HG02970 (cell line): ENCODE measurements around the gene TFE3.

ENCODE experiments used
- ATAC-seq: cut with Tn5 transposase; IDR thresholded peaks from one replicate; pipeline ENCODE4 v1.9.1; 2021; ENCODE audit warnings: mild to moderate bottlenecking, moderate library complexity, moderate number of reproducible peaks; ENCODE audit not compliant: unreplicated experiment, low FRiP score

TFE3 gene

GRCh38 chrX:49061490-49061889, 18.3 kb upstream of the TFE3 start:
- no peak for ATAC-seq

DNA sequence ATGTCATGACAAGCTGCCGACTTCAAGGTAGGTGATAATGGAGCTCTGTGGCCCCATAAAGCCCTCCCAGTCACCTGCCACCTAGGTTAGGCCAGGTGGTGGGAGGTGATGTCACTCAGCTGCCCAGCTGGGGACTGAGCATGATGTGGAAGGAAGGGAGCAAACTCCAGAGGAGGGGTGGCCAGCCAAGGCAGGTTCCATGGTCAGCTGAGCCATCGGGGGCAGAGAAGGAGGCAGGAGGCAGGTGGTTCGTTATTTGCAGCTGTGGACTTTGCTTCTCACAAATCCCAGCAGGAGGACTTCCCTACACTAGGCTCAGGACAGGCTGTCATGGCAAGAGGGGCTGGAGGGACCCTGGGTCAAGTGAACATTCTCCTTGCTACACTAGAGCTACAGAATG, 17.8 kb upstream of the TFE3 start:
- no peak for ATAC-seq

GRCh38 chrX:49059681-49060085, 16.5 kb upstream of the TFE3 start:
- no peak for ATAC-seq

DNA sequence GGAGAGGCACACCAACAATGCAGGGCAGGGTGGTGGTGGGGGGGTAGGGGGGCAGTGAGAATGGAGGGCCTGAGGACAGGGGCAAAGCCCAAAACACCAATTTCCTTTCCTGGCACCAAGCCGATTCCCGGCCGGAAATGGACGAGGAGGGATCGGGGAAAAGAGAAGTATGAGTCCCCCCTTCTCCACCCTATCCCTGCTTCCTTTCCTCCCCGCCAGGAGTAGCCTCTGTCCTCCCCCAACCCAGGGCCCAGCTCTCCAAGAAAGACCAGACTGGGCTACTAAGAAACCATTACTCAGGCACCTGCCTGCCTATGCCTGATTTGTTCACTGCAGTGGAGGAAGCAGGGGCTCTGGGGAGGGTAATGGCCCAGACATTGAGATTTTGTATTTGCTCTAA, 16.0 kb upstream of the TFE3 start:
- no peak for ATAC-seq

DNA sequence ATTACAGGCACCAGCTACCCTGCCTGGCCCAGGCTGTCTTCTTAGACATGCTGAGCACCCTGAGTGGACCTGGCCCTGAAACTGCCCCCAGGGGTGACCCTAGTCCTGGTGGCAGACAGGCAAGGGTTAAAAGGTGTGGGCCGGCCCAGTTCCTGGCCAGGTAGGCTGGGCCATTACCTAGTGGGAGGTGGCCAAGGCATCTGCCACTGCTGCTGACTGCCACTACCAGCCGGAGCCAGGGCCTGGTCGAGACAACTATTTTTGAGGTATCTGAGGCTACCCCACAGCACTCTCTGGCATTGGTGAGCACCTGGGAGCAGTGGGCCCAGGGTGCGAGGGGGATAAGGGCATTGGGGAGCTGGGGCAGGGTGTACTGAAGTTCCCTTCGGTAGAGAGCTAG, 15.6 kb upstream of the TFE3 start, which contains the start of gene CCDC120:
Gene CCDC120 (plus strand): TSS at position 206 of the 400 bp plus-strand sequence. CDS start 3,043 bp downstream, outside the sequence.
- no peak for ATAC-seq

GRCh38 chrX:49054073-49054762, 11.1 kb upstream of the TFE3 start:
- ATAC-seq = no peak

DNA sequence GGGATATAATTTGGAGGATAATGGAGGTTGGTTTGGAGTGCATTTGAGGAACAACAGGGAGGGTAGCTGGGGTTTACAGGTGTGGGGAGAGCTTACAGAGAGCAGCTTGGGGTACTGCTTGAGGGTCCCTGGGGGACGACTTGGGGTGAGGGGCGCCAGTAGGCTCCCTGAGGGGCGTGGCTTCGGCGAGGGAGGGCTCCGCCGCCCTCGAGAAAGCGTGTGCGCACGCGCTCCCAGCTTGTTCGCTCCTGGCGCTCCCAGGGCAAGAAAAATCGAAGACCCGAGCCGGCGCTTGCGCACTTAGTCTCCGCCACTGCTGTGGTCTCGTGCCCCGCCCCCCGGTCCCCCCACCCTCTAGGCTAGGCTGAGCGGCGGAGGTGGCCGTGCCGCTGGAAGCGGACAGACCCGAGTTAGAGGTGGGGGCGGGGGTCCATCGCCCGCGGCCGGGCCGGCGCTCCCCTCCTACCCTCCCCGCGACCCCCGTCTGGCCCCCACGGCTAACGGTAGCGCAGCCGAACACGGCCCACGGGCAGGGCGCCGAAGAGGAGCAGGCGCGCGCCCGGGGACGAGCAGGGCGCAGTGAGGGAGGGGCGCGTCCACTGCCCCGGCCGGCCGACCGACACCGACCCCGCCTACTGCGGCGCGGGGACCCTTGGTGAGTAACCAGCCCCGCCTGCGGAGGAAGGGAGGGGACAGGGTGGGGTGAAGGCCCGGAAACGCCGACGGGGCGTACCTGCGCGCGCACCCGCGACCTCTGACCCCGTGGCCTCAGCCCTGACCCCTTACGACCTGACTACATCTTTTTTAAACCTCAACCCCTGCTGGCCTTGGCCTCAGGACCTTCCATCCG, 10.3 kb upstream of the TFE3 start:
- ATAC-seq = no peak

DNA sequence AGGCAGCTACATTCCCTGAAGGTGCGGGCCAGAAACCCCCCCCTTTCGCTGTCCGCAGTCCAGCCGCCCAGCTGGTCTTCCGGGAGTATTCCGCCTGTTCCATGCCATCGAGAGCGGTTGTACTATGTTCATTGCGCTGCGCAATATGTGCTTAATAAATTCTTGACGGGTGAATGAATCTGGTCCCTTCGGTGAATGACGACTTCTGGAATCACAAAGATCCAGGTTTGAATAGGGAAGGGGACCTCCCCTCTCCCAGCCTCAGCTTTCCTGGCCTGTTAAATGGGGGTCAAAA, 777 bp upstream of the TFE3 start:
- no peak for ATAC-seq

DNA sequence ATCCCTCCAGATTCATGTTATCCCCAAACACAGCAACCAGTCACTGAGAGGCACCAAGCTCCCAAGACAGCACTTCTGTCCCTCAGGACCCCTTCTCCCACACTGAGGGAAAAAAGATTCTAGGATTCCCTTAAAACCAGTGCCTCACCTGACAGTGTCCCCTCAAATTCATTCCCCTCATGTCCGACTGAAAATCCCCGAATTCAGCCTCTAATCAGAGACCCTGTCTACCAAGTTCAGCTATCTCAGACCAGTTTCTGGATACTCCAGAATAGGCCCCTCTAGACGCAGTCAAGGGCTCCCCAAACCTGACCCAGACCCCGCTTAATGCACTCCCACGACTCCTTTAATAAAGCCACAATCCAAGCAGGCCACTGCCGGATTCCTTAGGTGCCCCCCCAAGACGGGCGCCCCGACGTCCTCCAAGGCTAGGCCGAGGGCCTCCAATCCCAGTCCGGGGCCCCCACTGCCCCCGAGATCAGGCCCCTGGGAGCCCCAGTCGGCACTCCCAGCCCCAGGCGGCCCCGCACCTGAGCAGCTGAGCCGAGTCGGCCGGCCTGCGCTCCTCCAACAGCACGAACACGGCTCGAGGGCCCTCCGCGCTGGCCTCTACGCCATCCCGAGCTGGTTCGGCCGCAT, 457 bp downstream of the TFE3 start:
- ATAC-seq = peak; percentile 7

DNA sequence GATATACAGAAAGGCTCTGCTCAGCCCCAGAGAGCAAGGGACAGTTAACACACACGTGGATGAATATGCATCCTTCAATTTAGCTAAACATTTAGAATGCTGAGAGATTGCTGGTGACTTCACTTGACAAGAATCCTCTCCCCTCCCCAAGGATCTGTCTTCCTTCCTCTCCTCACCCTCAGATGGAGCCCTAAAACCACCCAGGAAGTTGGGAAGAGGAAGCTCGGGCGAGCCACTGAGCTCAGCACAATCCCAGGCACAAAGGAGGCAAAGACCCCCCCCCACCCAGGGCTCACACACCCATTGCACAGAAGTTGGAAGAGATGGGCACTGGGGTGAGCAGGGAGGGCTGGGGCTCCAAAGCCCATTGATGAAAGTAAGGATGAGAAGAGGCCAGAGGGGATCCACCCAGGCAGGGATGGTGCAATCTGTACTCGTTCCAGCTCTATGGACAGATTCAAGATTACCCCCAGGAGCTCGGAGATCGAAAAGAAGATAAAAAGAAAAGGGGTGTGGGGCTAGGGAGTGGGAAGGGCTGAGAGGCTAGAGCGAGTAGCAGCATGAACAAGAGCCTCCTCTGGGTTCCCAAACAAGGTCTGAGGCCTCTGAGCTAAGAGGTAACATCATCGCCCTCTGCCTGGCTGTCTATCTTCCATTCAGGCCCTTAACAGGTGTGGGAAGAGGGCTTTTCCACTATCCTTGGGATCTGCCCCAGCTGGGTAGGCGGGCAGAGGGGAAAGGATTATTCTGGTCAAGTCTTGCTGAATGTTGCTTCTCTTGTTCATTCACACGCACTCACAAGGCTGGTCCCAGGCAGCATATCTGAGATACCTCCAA, 1.2 kb downstream of the TFE3 start:
- no peak for ATAC-seq

DNA sequence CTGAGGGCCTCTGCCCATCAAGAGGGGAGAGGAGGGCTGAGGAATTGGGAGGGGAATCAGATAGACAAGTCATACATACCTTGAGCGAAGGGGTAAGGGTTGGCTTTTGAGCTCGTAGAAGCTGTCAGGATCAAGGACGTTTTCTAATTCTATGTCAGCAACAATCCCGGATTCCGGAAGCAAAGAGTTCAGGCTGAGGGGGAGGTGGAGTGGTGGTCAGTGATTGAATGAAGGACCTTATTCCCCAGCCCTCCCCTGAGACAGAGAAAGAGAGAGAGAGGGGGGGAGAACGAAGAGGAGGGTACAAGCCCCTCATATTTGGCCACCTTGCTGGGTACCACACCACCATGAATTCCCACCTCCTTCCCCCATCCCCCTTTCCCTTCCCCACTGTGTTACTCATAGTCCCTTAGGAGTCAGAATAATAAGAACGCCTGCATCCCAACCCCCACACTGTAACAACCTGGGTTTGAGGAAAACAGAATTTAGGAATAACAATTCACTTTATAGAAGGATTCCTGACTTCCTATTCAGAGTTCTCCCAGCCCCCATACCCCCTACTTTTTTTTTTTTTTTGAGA, 2.7 kb downstream of the TFE3 start:
- no peak for ATAC-seq

- ATAC-seq = no peak
Measured at GRCh38 chrX:49039598-49040375, 3.4 kb downstream of the TFE3 start.

- no peak for ATAC-seq
Measured at GRCh38 chrX:49037883-49038475, 5.2 kb downstream of the TFE3 start.

DNA sequence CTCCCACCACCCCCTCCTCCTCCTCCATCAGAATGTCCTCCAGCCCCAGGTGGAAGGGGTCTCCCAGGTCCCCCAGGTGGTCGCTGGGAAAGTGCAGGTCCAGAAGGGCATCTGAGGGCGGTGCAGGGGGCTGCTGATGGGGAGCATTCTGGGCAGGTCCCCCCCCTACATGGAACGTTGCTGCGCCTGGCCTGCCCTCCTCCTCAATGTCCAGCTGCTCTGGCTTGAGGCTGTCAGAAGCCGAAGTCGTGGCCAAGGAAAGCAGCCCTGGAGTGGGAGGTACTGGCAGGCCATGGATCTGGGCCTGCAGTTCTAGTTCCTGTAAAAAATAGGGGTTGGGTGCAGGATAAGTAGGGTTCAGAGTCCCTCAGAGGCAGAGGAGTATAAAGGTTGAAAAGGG, 12.9 kb downstream of the TFE3 start:
- no peak for ATAC-seq

GRCh38 chrX:49029876-49030275, 13.3 kb downstream of the TFE3 start:
- ATAC-seq = no peak

- no peak for ATAC-seq
Measured at GRCh38 chrX:49019599-49020249, 23.4 kb downstream of the TFE3 start.

DNA sequence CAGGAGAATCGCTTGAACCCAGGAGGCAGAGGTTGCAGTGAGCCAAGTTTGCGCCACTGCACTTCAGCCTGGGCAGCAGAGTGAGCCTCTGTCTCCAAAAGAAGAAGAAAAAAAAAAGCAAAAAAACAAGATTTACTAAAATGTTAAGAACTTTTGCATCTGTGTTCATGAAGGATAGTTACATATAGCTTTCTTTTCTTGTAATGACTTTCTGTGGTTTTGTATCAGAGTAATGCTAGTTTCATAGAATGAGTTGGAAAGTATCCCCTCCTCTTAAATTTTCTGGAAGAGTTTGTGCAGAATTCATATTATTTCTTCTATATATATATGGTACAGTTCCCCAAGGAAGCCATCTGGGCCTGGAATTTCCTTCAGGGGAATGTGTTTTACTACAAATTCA, 24.1 kb downstream of the TFE3 start:
- no peak for ATAC-seq

DNA sequence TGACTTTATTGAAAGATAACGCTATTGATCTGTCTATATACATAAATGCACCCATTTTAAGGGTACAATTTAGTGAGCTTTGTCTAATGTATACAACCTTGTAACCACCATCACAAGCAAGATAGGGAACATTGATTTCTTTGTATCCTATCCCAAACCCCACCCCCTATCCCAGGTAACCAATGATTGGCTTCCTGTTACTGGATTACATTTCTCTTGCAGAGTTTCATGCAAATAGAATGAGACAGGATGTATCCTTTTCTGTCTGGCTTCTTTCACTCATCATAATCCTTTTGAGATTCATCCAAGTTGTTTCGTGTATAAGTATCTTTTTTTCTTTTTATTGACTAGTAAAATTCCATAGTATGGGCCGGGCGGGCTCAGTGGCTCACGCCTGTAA, 39.5 kb downstream of the TFE3 start:
- ATAC-seq = no peak
